ENCODE data around the gene AKT3. TPM values are rescaled to one million over a fixed set of nuclear protein-coding genes. Genes with fewer than 3 reads are reported as not detected.
A peak's percentile ranks its signal among the peaks of the same experiment; 100 is the strongest.

Gene AKT3
- total RNA-seq, 2 donors from 2014 or later: 27.6 to 42.9 TPM

- ATAC-seq: no peak
- intact Hi-C loops (cut with DNase I): no loop called here
- no peak for DNase-seq
Measured at GRCh38 chr1:243489681-243490546, 360.1 kb downstream of the AKT3 start.

DNA sequence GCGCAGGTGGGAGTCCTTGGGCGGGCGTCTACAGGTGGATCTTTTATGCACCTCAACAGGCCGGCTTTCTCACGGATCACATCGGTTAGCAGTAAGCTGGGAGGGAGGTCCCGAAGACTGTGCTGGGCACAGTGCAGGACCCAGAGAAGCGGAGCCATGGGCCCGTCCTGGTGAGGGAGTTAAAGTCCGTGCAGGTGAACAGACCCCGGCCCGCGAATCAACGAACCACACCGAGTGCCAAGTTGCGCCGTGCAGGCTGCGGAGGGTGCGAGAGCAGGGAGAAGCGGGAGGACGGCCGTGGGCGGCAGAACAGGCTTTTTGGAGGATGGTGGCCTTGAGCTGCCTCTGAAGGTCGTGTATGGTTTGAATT, 360.9 kb downstream of the AKT3 start:
- intact Hi-C loops (cut with DNase I): no loop called here
- ATAC-seq: no peak
- no peak for DNase-seq

DNA sequence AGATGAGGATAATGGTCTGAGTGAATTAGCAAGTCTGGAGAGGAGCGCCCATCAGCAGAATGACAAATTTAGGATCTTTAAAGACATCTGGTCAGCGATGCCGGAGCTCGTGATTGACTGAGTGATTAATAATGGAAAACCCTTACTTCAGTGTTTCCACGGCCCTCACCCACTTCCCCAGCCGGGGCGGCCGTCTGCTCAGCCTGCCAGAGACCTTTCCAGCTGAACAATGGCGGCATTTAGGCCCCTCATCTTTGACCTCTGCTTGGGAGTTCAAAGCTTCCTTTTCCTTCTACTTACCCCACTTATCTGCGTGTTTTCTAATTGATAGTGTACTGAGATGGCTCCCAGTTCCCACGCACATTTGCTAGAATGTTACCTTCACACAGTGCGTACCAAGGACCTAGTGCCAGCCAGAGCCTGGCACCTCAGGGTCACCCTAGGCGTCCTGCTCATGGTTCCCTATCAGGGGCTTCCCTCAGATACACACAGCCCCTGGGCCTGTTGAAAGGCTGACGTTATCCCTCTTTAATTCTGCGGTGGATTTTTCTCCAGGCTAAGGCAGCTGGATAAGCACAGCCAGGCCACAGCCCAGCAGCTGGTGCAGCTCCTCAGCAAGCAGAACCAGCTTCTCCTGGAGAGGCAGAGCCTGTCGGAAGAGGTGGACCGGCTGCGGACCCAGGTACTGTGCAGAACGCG, 361.4 kb downstream of the AKT3 start:
- no peak for DNase-seq
- no peak for ATAC-seq
- intact Hi-C loops (cut with DNase I): no loop called here

DNA sequence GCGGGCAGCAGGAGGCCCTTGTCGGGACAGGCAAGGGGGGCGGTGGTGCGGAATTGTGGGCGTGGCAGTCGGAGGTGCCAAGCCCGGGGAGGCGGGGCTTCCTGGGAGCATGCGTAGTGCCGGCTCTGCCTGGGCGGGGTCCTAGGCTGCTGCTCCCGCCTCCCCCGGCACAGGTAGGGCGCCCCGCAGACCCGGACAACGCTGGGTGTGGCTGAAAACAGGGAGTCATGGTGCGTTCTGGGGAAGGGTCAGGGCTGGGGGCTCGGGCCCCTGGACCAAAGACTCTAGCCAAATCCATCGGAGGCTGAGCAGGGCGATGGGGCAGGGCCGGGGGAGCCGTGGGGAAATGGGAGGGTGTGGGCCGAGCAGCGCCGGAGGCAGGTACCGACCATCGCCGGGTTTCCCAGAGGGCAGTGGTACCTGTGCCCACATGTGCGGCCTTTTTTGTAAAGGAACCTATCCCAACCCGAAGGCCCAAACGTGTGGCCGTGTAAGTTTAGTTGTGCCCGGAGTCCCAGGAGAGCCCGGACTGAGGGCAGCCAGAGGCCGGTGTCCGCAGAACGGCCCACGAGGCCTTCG, 362.3 kb downstream of the AKT3 start:
- DNase-seq (no peak), ATAC-seq (peak in 1 of 2 donors; percentile 45)
- intact Hi-C loops (cut with DNase I): no loop called here

DNA sequence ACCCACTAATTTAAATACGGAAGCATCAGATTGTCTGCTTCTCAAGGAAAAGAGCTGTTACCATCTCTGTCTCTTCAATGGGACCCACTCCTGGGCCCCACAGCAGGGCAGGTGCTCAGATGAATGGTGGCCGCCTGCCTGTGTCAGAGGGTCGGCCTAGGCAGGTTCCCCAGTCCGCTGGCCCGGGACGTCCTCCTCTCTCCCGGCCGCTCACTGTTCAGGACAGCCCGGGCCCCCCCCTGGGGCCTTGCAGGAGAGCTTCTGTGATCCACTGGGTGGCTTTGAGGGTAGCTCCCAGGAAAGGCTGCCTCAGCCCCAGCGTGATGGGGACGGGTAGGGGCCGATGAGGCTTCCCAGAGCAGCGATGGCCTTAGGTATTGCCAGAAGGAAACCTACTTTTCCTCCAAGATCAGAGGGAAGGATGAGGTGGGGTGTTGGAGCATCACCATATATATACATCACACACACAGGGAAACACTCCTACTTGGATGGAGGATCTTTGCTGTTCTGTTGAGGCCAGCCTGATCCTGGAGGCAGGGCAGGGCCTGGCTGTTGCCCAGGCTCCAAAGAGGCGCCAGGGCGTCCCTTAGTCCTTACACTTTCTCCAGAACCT, 362.9 kb downstream of the AKT3 start:
- DNase-seq (no peak), ATAC-seq (no peak)
- intact Hi-C loops (cut with DNase I): no loop called here

DNA sequence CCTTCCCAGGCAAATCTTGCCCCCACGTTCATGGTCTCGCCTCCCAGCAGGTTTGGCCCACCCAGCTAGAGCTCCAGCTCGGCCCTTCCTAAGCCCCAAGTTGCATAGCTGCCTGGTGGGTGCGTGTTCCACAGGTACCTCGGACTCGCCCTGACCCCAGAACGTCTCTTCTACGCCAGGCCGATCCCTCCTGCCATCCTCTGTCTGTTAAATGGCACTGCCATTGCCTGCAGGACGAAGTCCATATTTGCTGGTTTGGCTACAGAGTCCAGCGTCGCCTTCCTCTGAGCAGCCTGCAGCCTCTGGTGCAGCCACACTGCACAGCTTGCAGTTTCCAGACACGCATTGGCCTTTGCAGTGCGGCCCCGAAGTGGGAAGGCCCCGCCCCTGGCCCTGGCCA, 366.1 kb downstream of the AKT3 start:
- DNase-seq (no peak), ATAC-seq (no peak)
- intact Hi-C loops (cut with DNase I): loop anchor here in 1 of 2 donors (5.0 kb wide), 1 partner anchor 788 kb away; no protein-coding TSS in a partner anchor

GRCh38 chr1:243483071-243483771, 366.8 kb downstream of the AKT3 start:
- intact Hi-C loops (cut with DNase I): loop anchor here in 1 of 2 donors (5.0 kb wide), 1 partner anchor 789 kb away; no protein-coding TSS in a partner anchor
- ATAC-seq (peak; percentile 19 to 40), DNase-seq (no peak)

DNA sequence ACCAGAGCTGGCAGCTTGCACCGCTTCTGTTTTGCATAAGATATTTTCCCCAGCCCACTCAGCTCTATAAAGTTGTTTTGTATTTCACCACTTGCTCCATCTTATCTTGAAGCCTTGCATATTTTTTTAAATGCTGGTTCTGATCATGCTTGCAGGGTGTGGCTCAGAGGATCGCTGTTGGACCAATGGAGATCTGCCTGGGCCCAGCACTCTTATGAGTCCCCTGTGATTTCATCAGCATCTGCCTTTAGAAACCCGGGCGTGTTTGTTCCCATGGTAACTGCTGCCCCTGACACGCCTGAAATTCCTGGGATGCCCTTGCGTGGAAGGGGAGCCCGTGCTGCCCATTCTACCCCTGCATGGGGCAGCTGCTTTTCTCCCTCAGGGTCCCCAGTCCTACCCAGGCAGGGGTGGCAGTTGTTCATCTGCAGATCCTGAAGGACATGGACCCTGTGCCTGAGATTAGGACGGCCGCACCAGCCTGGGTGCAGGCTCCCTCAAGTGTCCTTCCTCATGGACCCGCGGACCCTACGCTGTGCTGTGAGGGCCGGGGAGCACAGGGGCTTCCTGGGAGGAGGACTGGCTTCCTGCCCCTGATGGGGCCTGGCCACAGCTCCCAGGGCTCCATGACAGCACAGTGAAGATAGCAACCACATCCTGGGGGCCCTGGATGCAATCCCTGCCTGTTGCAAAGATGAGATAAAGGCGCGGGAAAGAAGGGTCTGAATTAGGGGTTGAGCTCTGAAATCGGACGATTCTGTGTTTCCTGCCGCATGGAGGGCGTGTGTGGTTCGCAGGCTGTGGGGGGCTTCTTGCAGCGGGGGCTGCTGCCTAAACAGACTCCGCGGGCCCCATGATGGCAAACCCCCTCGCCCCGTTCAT, 367.7 kb downstream of the AKT3 start:
- intact Hi-C loops (cut with DNase I): loop anchor here in 1 of 2 donors (5.0 kb wide), 1 partner anchor 790 kb away; no protein-coding TSS in a partner anchor
- DNase-seq (no peak), ATAC-seq (peak; percentile 74 to 83)

DNA sequence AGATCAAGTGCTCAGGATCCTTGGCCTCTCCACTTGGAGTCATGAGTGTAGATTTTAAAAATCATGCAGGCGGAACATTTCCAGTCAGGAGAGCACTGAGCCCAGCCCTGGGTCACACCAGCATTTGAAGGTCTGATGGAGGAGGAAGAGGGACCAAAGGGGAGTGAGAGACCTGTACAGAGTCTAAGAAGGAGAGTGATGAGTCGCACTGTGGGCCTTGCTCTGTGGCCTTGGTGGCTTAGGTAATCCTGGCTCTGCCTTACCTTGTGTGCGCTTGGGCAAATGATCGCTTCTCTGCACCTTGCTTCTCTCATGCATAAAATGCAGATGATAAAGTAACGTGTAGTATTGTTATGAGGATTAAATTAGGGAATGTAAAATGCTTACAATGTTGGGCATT, 368.9 kb downstream of the AKT3 start:
- intact Hi-C loops (cut with DNase I): loop anchor here in 1 of 2 donors (5.0 kb wide), 1 partner anchor 791 kb away; no protein-coding TSS in a partner anchor
- no peak for DNase-seq
- no peak for ATAC-seq

- ATAC-seq: no peak
- DNase-seq: no peak
- intact Hi-C loops (cut with DNase I): no loop called here
Measured at GRCh38 chr1:243477731-243478290, 372.2 kb downstream of the AKT3 start.

- intact Hi-C loops (cut with DNase I): no loop called here
- ATAC-seq (no peak), DNase-seq (no peak)
Measured at GRCh38 chr1:243475966-243476365, 374.1 kb downstream of the AKT3 start.

- DNase-seq (no peak), ATAC-seq (no peak)
- intact Hi-C loops (cut with DNase I): no loop called here
Measured at GRCh38 chr1:243474906-243475305, 375.1 kb downstream of the AKT3 start.

- ATAC-seq (peak; percentile 24 to 34), DNase-seq (no peak)
- intact Hi-C loops (cut with DNase I): no loop called here
Measured at GRCh38 chr1:243474136-243474881, 375.7 kb downstream of the AKT3 start.

GRCh38 chr1:243473227-243474135, 376.6 kb downstream of the AKT3 start:
- ATAC-seq: peak; percentile 36 to 46
- intact Hi-C loops (cut with DNase I): no loop called here
- no peak for DNase-seq

- intact Hi-C loops (cut with DNase I): no loop called here
- DNase-seq (no peak), ATAC-seq (no peak)
Measured at GRCh38 chr1:243471754-243472745, 378.0 kb downstream of the AKT3 start.
